Measurements from ENCODE around the gene UBAC1. TPM values are rescaled to one million over a fixed set of nuclear protein-coding genes. Genes with fewer than 3 reads are reported as not detected.
A peak's percentile ranks its signal among the peaks of the same experiment; 100 is the strongest.

The UBAC1 gene
- total RNA-seq, 4 donors from 2014 or later: 47.6 to 63.2 (median 54.3) TPM

GRCh38 chr9:135960411-135961276 is 529 bp downstream of the UBAC1 start:
- Histone ChIP-seq H3K9me3 (no peaks in the 10 kb centered on the region), H3K4me3 (peak overlapping the region; percentile 98 to 100 (median 98)), H3K27me3 (no peaks in the 10 kb centered on the region), H3K36me3 (peaks cover 0 to 10% (median 0%) of the 10 kb centered on the region in 3 donors), H3K4me1 (peaks cover 23 to 45% (median 24%) of the 10 kb centered on the region in 3 donors), H3K27ac (peak overlapping the region; percentile 94 to 96 (median 95))
- DNase-seq: no peak
- WGBS, 2 donors: 0 to 2% methylated on average over 11 to 14 of the region's 74 CpGs
- intact Hi-C loops (cut with DNase I): no loop called here
- TF ChIP-seq CTCF (IDR thresholded peaks at IDR 0.05): no peak
- peak in 2 of 4 donors; percentile 40 to 41 for TF ChIP-seq POLR2A (IDR thresholded peaks at IDR 0.05)

- DNase-seq: no peak
- 25 to 40% methylated on average over 9 of the region's 9 CpGs for WGBS, 2 donors
- TF ChIP-seq POLR2A (IDR thresholded peaks at IDR 0.05): no peak
- TF ChIP-seq CTCF (IDR thresholded peaks at IDR 0.05): no peak
- Histone ChIP-seq H3K4me3 (peak overlapping the region; percentile 98 to 100 (median 98)), H3K4me1 (peaks cover 23 to 46% (median 24%) of the 10 kb centered on the region in 3 donors), H3K9me3 (no peaks in the 10 kb centered on the region), H3K27me3 (no peaks in the 10 kb centered on the region), H3K27ac (peak overlapping the region in 3 of 4 donors; percentile 95 to 96 (median 95)), H3K36me3 (peaks cover 0 to 17% (median 0%) of the 10 kb centered on the region in 3 donors)
- intact Hi-C loops (cut with DNase I): no loop called here
Measured at GRCh38 chr9:135959814-135960213, 1.4 kb downstream of the UBAC1 start.

GRCh38 chr9:135958485-135958884 is 2.7 kb downstream of the UBAC1 start:
- TF ChIP-seq POLR2A (IDR thresholded peaks at IDR 0.05): no peak
- intact Hi-C loops (cut with DNase I): no loop called here
- DNase-seq: no peak
- no peak overlapping the region for H3K4me3 ChIP-seq
- H3K36me3 ChIP-seq: peaks cover 0 to 30% (median 5%) of the 10 kb centered on the region in 3 donors
- no peaks in the 10 kb centered on the region for H3K9me3 ChIP-seq
- H3K4me1 ChIP-seq: peaks cover 23 to 49% (median 24%) of the 10 kb centered on the region in 3 donors
- 74 to 83% methylated on average over 12 of the region's 12 CpGs for WGBS, 2 donors
- H3K27me3 ChIP-seq: no peaks in the 10 kb centered on the region
- no peak overlapping the region for H3K27ac ChIP-seq

- DNase-seq: no peak
- Histone ChIP-seq H3K27me3 (no peaks in the 10 kb centered on the region), H3K36me3 (peaks cover 0 to 41% (median 5%) of the 10 kb centered on the region in 3 donors), H3K4me1 (peaks cover 25 to 59% (median 31%) of the 10 kb centered on the region in 3 donors), H3K9me3 (no peaks in the 10 kb centered on the region), H3K27ac (no peak overlapping the region), H3K4me3 (no peak overlapping the region)
- 87 to 88% methylated on average over 8 to 9 of the region's 9 CpGs for WGBS, 2 donors
- no peak for TF ChIP-seq POLR2A (IDR thresholded peaks at IDR 0.05)
- TF ChIP-seq CTCF (IDR thresholded peaks at IDR 0.05): no peak
- intact Hi-C loops (cut with DNase I): no loop called here
Measured at GRCh38 chr9:135957431-135957830, 3.7 kb downstream of the UBAC1 start.

GRCh38 chr9:135956802-135957174 is 4.4 kb downstream of the UBAC1 start:
- Histone ChIP-seq H3K27me3 (no peaks in the 10 kb centered on the region), H3K4me1 (peaks cover 30 to 59% (median 31%) of the 10 kb centered on the region in 3 donors), H3K27ac (no peak overlapping the region), H3K4me3 (no peak overlapping the region), H3K36me3 (peaks cover 3 to 47% (median 5%) of the 10 kb centered on the region in 3 donors), H3K9me3 (no peaks in the 10 kb centered on the region)
- intact Hi-C loops (cut with DNase I): no loop called here
- TF ChIP-seq POLR2A (IDR thresholded peaks at IDR 0.05) (no peak), CTCF (IDR thresholded peaks at IDR 0.05) (no peak)
- 80 to 89% methylated on average over 1 to 2 of the region's 8 CpGs for WGBS, 2 donors
- no peak for DNase-seq
